ENCODE measurements around the gene CSTPP1.
"Not testable (repeated sequence)": the region's sequence is repeated elsewhere in the genome, so short reads cannot be mapped to it uniquely, and the experiment has no call there.

Gene CSTPP1

GRCh38 chr11:46927928-46928327 is 8.6 kb upstream of the CSTPP1 start:
- not testable (repeated sequence) for H3K4me1 ChIP-seq (ENCODE audit: control insufficient read depth, insufficient read depth, low read length); H3K36me3 ChIP-seq (ENCODE audit: control insufficient read depth, insufficient read depth, low read length); H3K27ac ChIP-seq (ENCODE audit: low read depth, low read length); H3K9ac ChIP-seq (ENCODE audit: low read length); H3K27me3 ChIP-seq (ENCODE audit: control insufficient read depth, insufficient read depth, low read length); H3K4me3 ChIP-seq (ENCODE audit: low read depth, low read length)
- H3K9me3 ChIP-seq (ENCODE audit: control insufficient read depth, insufficient read depth, low read depth, low read length) = peaks cover 11% of the 10 kb centered on the region; the same call in 1 of the 2 replicates

DNA sequence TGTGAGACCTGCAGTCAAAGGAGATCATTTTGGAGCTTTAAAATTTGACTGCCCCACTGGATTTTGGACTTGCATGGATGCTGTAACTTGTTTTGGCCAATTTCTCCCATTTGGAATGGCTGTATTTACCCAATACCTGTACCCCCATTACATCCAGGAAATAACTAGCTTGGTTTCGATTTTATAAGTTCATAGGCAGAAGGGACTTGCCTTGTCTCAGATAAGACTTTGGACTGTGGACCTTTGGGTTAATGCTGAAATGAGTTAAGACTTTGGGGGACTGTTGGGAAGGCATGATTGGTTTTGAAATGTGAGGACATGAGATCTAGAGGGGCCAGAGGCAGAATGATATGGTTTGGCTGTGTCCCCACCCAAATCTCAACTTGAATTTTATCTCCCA is 7.9 kb upstream of the CSTPP1 start:
- H3K27ac ChIP-seq (ENCODE audit: low read depth, low read length); H3K36me3 ChIP-seq (ENCODE audit: control insufficient read depth, insufficient read depth, low read length); H3K9ac ChIP-seq (ENCODE audit: low read length); H3K4me3 ChIP-seq (ENCODE audit: low read depth, low read length); H3K27me3 ChIP-seq (ENCODE audit: control insufficient read depth, insufficient read depth, low read length); H3K4me1 ChIP-seq (ENCODE audit: control insufficient read depth, insufficient read depth, low read length): not testable (repeated sequence)
- peaks cover 11% of the 10 kb centered on the region; the same call in 1 of the 2 replicates for H3K9me3 ChIP-seq (ENCODE audit: control insufficient read depth, insufficient read depth, low read depth, low read length)

- Histone ChIP-seq H3K27ac (ENCODE audit: low read depth, low read length) (no peak overlapping the region), H3K4me1 (ENCODE audit: control insufficient read depth, insufficient read depth, low read length) (no peaks in the 10 kb centered on the region), H3K9ac (ENCODE audit: low read length) (no peak overlapping the region), H3K4me3 (ENCODE audit: low read depth, low read length) (no peak overlapping the region), H3K36me3 (ENCODE audit: control insufficient read depth, insufficient read depth, low read length) (no peaks in the 10 kb centered on the region), H3K27me3 (ENCODE audit: control insufficient read depth, insufficient read depth, low read length) (no peaks in the 10 kb centered on the region), H3K9me3 (ENCODE audit: control insufficient read depth, insufficient read depth, low read depth, low read length) (peaks cover 11% of the 10 kb centered on the region; the same call in 1 of the 2 replicates)
Measured at GRCh38 chr11:46930089-46930488, 6.5 kb upstream of the CSTPP1 start.

GRCh38 chr11:46942172-46942571 is 5.6 kb downstream of the CSTPP1 start:
- H3K9ac ChIP-seq (ENCODE audit: low read length) = no peak overlapping the region

GRCh38 chr11:46944356-46945075 is 8.0 kb downstream of the CSTPP1 start:
- Histone ChIP-seq H3K4me3 (ENCODE audit: low read depth, low read length) (no peak overlapping the region), H3K27ac (ENCODE audit: low read depth, low read length) (no peak overlapping the region), H3K4me1 (ENCODE audit: control insufficient read depth, insufficient read depth, low read length) (peaks cover 10% of the 10 kb centered on the region; the same call in 1 of the 2 replicates), H3K9me3 (ENCODE audit: control insufficient read depth, insufficient read depth, low read depth, low read length) (no peaks in the 10 kb centered on the region), H3K36me3 (ENCODE audit: control insufficient read depth, insufficient read depth, low read length) (0 out of 2 replicates have a peak, but pooled peaks cover 3% of the 10 kb centered on the region), H3K27me3 (ENCODE audit: control insufficient read depth, insufficient read depth, low read length) (no peaks in the 10 kb centered on the region), H3K9ac (ENCODE audit: low read length) (no peak overlapping the region)

More at GRCh38 chr11:46942172-46942571, 5.6 kb downstream of the CSTPP1 start:
- H3K9me3 ChIP-seq (ENCODE audit: control insufficient read depth, insufficient read depth, low read depth, low read length) = no peaks in the 10 kb centered on the region
- no peak overlapping the region for H3K4me3 ChIP-seq (ENCODE audit: low read depth, low read length)
- no peak overlapping the region for H3K27ac ChIP-seq (ENCODE audit: low read depth, low read length)
- peaks cover 1% of the 10 kb centered on the region; the same call in 1 of the 2 replicates for H3K4me1 ChIP-seq (ENCODE audit: control insufficient read depth, insufficient read depth, low read length)
- 0 out of 2 replicates have a peak, but pooled peaks cover 3% of the 10 kb centered on the region for H3K36me3 ChIP-seq (ENCODE audit: control insufficient read depth, insufficient read depth, low read length)
- no peaks in the 10 kb centered on the region for H3K27me3 ChIP-seq (ENCODE audit: control insufficient read depth, insufficient read depth, low read length)

- Histone ChIP-seq H3K36me3 (ENCODE audit: control insufficient read depth, insufficient read depth, low read length) (no peaks in the 10 kb centered on the region), H3K4me1 (ENCODE audit: control insufficient read depth, insufficient read depth, low read length) (peaks cover 10% of the 10 kb centered on the region; the same call in 1 of the 2 replicates), H3K27me3 (ENCODE audit: control insufficient read depth, insufficient read depth, low read length) (no peaks in the 10 kb centered on the region), H3K27ac (ENCODE audit: low read depth, low read length) (no peak overlapping the region), H3K4me3 (ENCODE audit: low read depth, low read length) (no peak overlapping the region), H3K9me3 (ENCODE audit: control insufficient read depth, insufficient read depth, low read depth, low read length) (no peaks in the 10 kb centered on the region), H3K9ac (ENCODE audit: low read length) (no peak overlapping the region)
Measured at GRCh38 chr11:46947399-46948077, 11.0 kb downstream of the CSTPP1 start.

DNA sequence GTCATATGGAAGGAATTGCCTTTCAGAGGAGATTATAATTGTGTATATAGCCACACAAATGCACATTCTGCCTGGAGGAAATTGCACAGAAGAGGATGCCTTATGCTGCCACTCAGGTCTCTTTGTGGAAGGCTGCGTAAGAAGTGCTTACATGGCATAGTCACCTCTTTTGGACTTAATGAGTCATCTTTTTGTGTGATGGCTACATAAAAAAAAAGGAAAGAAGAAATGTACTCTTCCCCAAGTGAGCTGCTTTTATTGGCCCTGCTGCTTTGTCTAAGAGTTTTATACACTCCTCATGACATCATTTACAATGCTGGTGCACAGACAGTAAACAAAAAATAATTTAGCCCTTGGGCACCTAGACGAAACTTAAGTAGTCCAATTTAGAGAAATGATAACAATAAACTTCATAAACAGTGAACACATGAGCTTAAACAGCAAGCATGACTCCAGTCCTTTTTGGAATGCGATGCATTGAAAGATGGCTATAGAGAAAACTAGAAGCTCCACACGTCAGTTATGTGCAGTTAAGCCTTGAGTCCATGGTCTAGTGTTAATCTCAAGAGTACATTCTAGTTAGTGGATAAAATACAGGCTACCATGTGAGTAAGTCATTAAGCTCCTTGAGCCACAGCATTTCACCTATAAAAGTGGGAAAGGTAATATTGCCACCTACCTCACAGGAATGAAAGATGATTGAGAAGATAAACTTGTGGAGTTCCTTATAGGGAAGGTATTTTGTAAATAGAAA is 12.0 kb downstream of the CSTPP1 start:
- no peak overlapping the region for H3K9ac ChIP-seq (ENCODE audit: low read length)
- H3K9me3 ChIP-seq (ENCODE audit: control insufficient read depth, insufficient read depth, low read depth, low read length) = no peaks in the 10 kb centered on the region
- H3K36me3 ChIP-seq (ENCODE audit: control insufficient read depth, insufficient read depth, low read length) = no peaks in the 10 kb centered on the region
- H3K4me3 ChIP-seq (ENCODE audit: low read depth, low read length) = no peak overlapping the region
- H3K27ac ChIP-seq (ENCODE audit: low read depth, low read length) = no peak overlapping the region
- H3K27me3 ChIP-seq (ENCODE audit: control insufficient read depth, insufficient read depth, low read length) = no peaks in the 10 kb centered on the region
- H3K4me1 ChIP-seq (ENCODE audit: control insufficient read depth, insufficient read depth, low read length) = peaks cover 10% of the 10 kb centered on the region; the same call in 1 of the 2 replicates

GRCh38 chr11:46949297-46949696 is 12.7 kb downstream of the CSTPP1 start:
- H3K9me3 ChIP-seq (ENCODE audit: control insufficient read depth, insufficient read depth, low read depth, low read length) = no peaks in the 10 kb centered on the region
- no peaks in the 10 kb centered on the region for H3K27me3 ChIP-seq (ENCODE audit: control insufficient read depth, insufficient read depth, low read length)
- peaks cover 10% of the 10 kb centered on the region; the same call in 1 of the 2 replicates for H3K4me1 ChIP-seq (ENCODE audit: control insufficient read depth, insufficient read depth, low read length)
- no peak overlapping the region for H3K27ac ChIP-seq (ENCODE audit: low read depth, low read length)
- no peak overlapping the region for H3K4me3 ChIP-seq (ENCODE audit: low read depth, low read length)
- H3K36me3 ChIP-seq (ENCODE audit: control insufficient read depth, insufficient read depth, low read length) = no peaks in the 10 kb centered on the region
- no peak overlapping the region for H3K9ac ChIP-seq (ENCODE audit: low read length)

DNA sequence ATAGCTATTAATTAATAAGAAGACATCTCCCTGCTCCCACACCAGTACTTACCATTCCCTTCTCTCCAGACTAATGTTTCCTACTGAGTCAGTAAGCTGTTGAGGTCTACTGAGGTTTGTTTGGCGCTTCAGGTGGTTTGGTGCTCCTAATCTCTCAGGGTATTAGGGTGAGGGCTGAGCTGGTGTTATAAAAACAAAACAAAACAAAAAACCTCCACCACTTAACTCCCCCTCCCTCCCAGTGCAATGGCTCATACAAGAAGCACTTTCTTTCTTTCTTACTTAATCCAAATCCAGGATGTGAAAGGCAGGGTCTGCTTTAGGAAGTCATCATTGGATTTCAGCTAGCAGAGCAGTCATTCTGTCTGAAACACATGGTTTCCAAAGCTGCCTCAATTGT is 15.3 kb downstream of the CSTPP1 start:
- H3K9ac ChIP-seq (ENCODE audit: low read length) = no peak overlapping the region
- H3K36me3 ChIP-seq (ENCODE audit: control insufficient read depth, insufficient read depth, low read length) = no peaks in the 10 kb centered on the region
- H3K4me1 ChIP-seq (ENCODE audit: control insufficient read depth, insufficient read depth, low read length) = peaks cover 10% of the 10 kb centered on the region; the same call in 1 of the 2 replicates
- H3K9me3 ChIP-seq (ENCODE audit: control insufficient read depth, insufficient read depth, low read depth, low read length) = no peaks in the 10 kb centered on the region
- H3K27ac ChIP-seq (ENCODE audit: low read depth, low read length) = no peak overlapping the region
- H3K27me3 ChIP-seq (ENCODE audit: control insufficient read depth, insufficient read depth, low read length) = no peaks in the 10 kb centered on the region
- no peak overlapping the region for H3K4me3 ChIP-seq (ENCODE audit: low read depth, low read length)

DNA sequence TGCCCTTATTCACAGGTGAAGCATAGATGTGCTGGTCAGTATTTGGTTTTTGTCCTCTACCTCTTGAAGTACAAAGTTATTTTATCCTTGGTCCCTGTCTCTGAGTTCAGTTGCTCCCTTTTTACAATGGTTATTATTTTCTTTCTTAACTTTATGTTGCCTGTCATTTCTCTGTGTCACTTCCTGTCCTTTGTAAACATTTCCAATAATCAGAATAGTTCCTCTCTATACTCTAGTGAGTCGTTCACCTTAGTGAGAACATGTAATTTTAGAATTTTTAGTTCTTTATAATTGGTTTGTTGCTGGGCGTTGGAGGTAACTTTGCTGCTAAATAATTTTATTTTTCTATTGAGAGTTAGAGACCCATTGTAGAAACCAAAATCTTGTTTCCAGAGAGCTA is 16.0 kb downstream of the CSTPP1 start:
- H3K9me3 ChIP-seq (ENCODE audit: control insufficient read depth, insufficient read depth, low read depth, low read length) = no peaks in the 10 kb centered on the region
- no peak overlapping the region for H3K4me3 ChIP-seq (ENCODE audit: low read depth, low read length)
- no peak overlapping the region for H3K9ac ChIP-seq (ENCODE audit: low read length)
- no peaks in the 10 kb centered on the region for H3K36me3 ChIP-seq (ENCODE audit: control insufficient read depth, insufficient read depth, low read length)
- no peak overlapping the region for H3K27ac ChIP-seq (ENCODE audit: low read depth, low read length)
- no peaks in the 10 kb centered on the region for H3K27me3 ChIP-seq (ENCODE audit: control insufficient read depth, insufficient read depth, low read length)
- peaks cover 5% of the 10 kb centered on the region; the same call in 1 of the 2 replicates for H3K4me1 ChIP-seq (ENCODE audit: control insufficient read depth, insufficient read depth, low read length)

DNA sequence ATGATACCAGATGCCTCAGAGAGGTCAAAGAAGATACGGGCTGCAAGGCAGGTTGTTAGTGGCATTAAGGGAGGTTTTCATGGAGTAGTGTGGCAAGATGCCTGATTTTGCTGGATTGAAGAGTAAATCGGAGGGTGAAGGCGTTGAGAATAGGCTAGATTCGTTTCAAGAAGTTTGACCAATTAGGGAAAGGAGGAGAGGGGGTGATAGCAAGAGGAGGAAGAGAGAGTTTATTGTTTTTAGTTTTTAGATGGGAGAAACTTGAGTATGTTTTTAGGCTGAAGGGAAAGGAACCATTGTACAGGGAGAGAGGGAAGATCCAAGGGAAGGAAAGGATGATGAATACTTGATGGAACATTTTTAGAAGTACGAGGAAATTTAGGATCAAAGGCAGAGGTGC is 16.5 kb downstream of the CSTPP1 start:
- Histone ChIP-seq H3K27me3 (ENCODE audit: control insufficient read depth, insufficient read depth, low read length) (no peaks in the 10 kb centered on the region), H3K36me3 (ENCODE audit: control insufficient read depth, insufficient read depth, low read length) (no peaks in the 10 kb centered on the region), H3K9me3 (ENCODE audit: control insufficient read depth, insufficient read depth, low read depth, low read length) (no peaks in the 10 kb centered on the region), H3K4me3 (ENCODE audit: low read depth, low read length) (no peak overlapping the region), H3K4me1 (ENCODE audit: control insufficient read depth, insufficient read depth, low read length) (no peaks in the 10 kb centered on the region), H3K27ac (ENCODE audit: low read depth, low read length) (no peak overlapping the region), H3K9ac (ENCODE audit: low read length) (no peak overlapping the region)

Data from HUES6 (cell line).